KMS-11 (cell line): Measurements from ENCODE around the gene PTGDS.

Experiments
- H2AFZ ChIP-seq: fragments of 200-600 bp; sonication (generic); 2 replicates; pipeline ENCODE4 v1.6.1; 2016; ENCODE audit warnings: antibody characterized with exemption, mixed run types, low read depth
- H3K27ac ChIP-seq: fragments of 200-600 bp; sonication (generic); 2 replicates; pipeline ENCODE4 v1.6.1; 2016; ENCODE audit warnings: mild to moderate bottlenecking, mixed run types
- H3K27me3 ChIP-seq: fragments of 200-600 bp; sonication (generic); 2 replicates; pipeline ENCODE4 v1.6.1; 2017; ENCODE audit warnings: mild to moderate bottlenecking, low read depth, mixed run types, moderate library complexity; ENCODE audit not compliant: insufficient read depth
- H3K36me3 ChIP-seq: fragments of 200-600 bp; sonication (generic); 2 replicates; pipeline ENCODE4 v1.6.1; 2017; ENCODE audit warnings: mild to moderate bottlenecking, mixed run types; ENCODE audit not compliant: insufficient read depth
- H3K4me1 ChIP-seq: fragments of 200-600 bp; sonication (generic); 2 replicates; pipeline ENCODE4 v1.6.1; 2016; ENCODE audit warnings: mild to moderate bottlenecking, low read depth, mixed run types; ENCODE audit not compliant: poor library complexity, severe bottlenecking
- H3K4me2 ChIP-seq: fragments of 200-600 bp; sonication (generic); 2 replicates; pipeline ENCODE4 v1.7.0; 2016; ENCODE audit warnings: mild to moderate bottlenecking, mixed run types
- H3K4me3 ChIP-seq: fragments of 200-600 bp; sonication (generic); IDR thresholded peaks from 2 replicates; pipeline ENCODE4 v1.6.1; 2017; ENCODE audit warnings: low read depth, low read length, mixed read lengths; ENCODE audit not compliant: insufficient read depth
- H3K79me2 ChIP-seq: fragments of 200-600 bp; sonication (generic); 2 replicates; pipeline ENCODE4 v1.6.1; 2016; ENCODE audit warnings: low read depth, mixed run types; ENCODE audit not compliant: insufficient read depth
- H3K9ac ChIP-seq: fragments of 200-600 bp; sonication (generic); 2 replicates; pipeline ENCODE4 v1.6.1; 2016; ENCODE audit warnings: mild to moderate bottlenecking, mixed run types
- H4K20me1 ChIP-seq: fragments of 200-600 bp; sonication (generic); 2 replicates; pipeline ENCODE4 v1.6.1; 2016; ENCODE audit warnings: mild to moderate bottlenecking, mixed run types; ENCODE audit not compliant: insufficient read depth
- TF ChIP-seq, protein P1 (sequence below): fragments of 200-600 bp; sonication (generic); conservative IDR thresholded peaks from 2 replicates; pipeline ENCODE4 v1.6.1; 2017; ENCODE audit warnings: low read depth, mild to moderate bottlenecking, antibody characterized with exemption, low read length, moderate library complexity, mixed read lengths

PTGDS gene

DNA sequence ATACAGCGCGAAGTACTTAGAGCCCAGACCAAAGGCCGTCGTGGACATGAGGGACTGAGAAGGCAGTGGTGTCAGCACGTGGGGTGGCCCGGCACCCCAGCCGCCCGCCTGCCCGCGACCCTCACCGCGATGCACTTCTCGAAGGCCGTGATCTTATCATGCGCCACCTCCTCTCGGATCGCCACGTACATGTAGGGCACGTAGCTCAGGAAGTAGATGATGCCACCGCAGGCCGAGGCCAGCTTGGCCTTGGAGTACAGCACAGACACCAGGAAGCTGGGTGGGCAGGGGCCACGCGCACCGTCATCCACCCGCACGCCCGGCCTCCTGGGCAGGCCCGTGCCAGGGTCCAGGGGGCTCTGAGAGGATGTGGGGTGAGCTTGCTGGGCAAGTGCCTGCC is 39.8 kb downstream of the PTGDS start:
- H3K27me3 ChIP-seq, result peaks cover 5% of the 10 kb centered on the region; the same call in 1 of the 2 replicates
- no peaks in the 10 kb centered on the region for H3K79me2 ChIP-seq
- H3K4me1 ChIP-seq, result no peaks in the 10 kb centered on the region
- H3K4me3 ChIP-seq, result no peak overlapping the region
- H3K27ac ChIP-seq, result no peak overlapping the region
- H4K20me1 ChIP-seq, result no peaks in the 10 kb centered on the region
- H3K36me3 ChIP-seq, result no peaks in the 10 kb centered on the region
- no peak overlapping the region for H3K4me2 ChIP-seq
- no peak overlapping the region for H3K9ac ChIP-seq
- H2AFZ ChIP-seq, result no peak overlapping the region
- TF ChIP-seq, protein P1, sequence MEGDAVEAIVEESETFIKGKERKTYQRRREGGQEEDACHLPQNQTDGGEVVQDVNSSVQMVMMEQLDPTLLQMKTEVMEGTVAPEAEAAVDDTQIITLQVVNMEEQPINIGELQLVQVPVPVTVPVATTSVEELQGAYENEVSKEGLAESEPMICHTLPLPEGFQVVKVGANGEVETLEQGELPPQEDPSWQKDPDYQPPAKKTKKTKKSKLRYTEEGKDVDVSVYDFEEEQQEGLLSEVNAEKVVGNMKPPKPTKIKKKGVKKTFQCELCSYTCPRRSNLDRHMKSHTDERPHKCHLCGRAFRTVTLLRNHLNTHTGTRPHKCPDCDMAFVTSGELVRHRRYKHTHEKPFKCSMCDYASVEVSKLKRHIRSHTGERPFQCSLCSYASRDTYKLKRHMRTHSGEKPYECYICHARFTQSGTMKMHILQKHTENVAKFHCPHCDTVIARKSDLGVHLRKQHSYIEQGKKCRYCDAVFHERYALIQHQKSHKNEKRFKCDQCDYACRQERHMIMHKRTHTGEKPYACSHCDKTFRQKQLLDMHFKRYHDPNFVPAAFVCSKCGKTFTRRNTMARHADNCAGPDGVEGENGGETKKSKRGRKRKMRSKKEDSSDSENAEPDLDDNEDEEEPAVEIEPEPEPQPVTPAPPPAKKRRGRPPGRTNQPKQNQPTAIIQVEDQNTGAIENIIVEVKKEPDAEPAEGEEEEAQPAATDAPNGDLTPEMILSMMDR, result no peak

DNA sequence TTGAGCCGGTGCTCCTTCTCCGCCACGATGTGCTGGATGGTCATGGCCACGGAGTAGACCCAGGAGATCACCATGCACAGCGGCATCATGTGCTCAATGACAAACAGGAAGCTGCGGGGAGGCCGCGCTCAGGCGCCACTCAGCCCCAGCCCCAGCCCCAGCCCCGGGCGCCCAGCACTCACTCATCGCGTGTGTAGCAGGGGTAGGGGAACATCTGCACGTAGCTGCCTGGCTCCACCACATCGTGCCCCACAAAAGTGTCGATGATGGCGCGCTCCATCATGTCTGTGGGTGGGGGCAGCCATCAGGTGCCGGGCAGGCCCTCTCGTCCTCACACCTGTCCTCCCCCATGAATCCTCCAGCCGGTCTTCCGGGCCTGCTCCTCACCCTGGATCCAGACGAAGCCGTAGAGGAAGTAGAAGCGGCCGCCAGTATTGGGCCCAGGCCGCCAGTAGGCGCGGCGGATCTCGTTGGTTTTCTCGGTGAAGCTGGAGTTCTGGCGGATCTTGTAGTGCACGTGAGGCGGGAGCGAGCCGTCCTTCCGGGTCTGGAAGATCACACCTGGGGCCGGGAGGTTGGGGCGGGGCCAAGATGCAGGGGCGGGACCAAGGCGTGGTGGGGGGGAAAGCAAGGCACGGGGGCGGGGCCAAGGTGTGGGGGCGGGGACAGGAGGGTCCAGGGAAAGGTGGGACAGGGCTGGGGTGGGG is 40.6 kb downstream of the PTGDS start:
- Histone ChIP-seq H3K36me3 (no peaks in the 10 kb centered on the region), H3K4me2 (no peak overlapping the region), H3K4me1 (peaks cover 4% of the 10 kb centered on the region), H2AFZ (no peak overlapping the region), H3K9ac (no peak overlapping the region), H3K79me2 (no peaks in the 10 kb centered on the region), H3K4me3 (no peak overlapping the region), H4K20me1 (no peaks in the 10 kb centered on the region), H3K27me3 (peaks cover 5% of the 10 kb centered on the region; the same call in 1 of the 2 replicates), H3K27ac (no peak overlapping the region)
- TF ChIP-seq, protein P1, result no peak

DNA sequence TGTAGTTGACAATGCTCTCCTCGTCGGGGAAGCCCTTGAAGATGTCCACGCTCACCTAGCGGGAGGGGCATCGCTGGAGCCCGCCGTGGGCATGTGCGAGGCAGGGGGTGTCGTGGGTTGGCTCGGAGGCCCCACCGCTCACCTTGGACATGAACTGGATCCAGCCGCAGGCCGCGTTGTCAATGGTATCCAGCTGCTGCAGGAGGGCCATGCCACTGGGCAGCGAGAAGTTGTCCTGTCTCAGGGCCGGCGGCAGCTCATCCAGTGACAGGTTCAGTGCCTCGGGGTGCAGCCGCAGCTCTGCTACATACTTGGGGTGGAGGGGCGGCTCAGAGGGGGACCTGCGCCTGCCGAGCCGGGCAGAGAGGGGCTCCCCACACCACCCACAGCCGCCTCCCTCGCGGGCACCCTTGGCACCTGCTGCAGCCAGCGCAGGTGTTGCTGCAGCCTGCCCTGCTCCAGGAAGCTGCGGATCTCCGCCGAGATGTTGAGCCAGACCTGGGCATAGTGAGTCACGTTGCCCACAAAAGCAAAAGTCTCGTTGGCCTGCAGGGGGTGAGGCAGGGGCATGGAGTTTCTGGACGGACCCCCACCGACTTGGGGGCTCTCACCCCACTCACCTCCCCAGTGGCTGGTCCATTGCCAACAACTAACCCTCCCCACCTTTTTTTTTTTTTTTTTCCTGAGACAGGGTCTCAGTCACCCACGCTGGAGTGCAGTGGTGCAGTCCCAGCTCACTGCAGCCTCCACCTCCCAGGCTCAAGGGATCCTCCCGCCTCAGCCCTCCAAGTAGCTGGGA is 41.7 kb downstream of the PTGDS start:
- Histone ChIP-seq H3K4me1 (peaks cover 4% of the 10 kb centered on the region), H3K4me3 (no peak overlapping the region), H3K79me2 (no peaks in the 10 kb centered on the region), H3K4me2 (no peak overlapping the region), H2AFZ (no peak overlapping the region), H3K27me3 (peaks cover 5% of the 10 kb centered on the region; the same call in 1 of the 2 replicates), H4K20me1 (no peaks in the 10 kb centered on the region), H3K9ac (no peak overlapping the region), H3K36me3 (no peaks in the 10 kb centered on the region), H3K27ac (no peak overlapping the region)
- TF ChIP-seq, protein P1, result no peak

DNA sequence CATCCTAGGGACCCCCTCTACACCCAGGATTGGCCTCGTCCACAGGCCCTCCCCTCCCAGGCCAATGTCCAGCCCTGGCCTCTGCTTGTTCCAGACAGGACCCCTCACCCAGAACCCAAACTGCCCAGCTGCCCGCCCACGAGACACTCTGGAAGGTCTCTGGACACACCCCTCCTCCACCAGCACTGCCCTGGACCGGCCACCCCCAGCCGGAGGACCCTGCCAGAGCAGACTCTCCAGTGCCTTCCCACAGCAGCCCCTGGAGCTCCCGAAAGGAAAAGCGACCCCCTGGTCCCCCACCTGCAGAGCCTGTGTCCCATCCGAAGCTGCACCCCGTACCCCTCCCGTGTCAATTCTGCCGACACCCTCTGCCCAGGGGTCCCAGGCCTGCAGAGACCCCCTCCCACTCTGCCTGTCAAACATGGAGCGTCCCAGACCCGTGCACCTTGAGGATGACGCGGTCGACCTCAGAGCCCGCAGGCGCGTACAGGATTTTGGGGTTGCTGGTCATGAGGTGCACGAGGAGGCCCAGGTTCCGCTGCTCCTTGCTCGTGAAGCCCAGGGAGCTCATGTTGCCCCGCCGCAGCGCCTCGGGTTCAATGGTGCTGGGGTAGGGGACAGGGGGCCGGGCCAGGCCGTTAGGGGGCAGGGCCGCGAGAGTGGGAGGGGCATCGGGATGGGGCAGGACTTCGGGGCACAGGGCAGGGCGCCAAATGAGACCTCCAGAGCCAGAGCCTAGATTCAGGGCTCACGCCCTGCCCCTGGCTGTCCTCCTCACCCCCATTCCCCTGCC is 42.8 kb downstream of the PTGDS start:
- Histone ChIP-seq H3K4me2 (no peak overlapping the region), H2AFZ (no peak overlapping the region), H3K79me2 (no peaks in the 10 kb centered on the region), H4K20me1 (no peaks in the 10 kb centered on the region), H3K4me1 (peaks cover 4% of the 10 kb centered on the region), H3K27me3 (peaks cover 5% of the 10 kb centered on the region; the same call in 1 of the 2 replicates), H3K36me3 (no peaks in the 10 kb centered on the region), H3K4me3 (no peak overlapping the region), H3K9ac (no peak overlapping the region), H3K27ac (no peak overlapping the region)
- TF ChIP-seq, protein P1, result no peak
